H1 (cell line): ENCODE results near the gene ETNPPL. TPM values are rescaled to one million over a fixed set of nuclear protein-coding genes. Genes with fewer than 3 reads are reported as not detected.

Experiments
- CTCF ChIA-PET: fragments of 300-600 bp; sonication (Branson Sonifier 250); formaldehyde crosslinking; loops from one replicate; lab custom pipeline; 2021; ENCODE audit not compliant: partially characterized antibody; lab: Charles Lee
- POLR2A ChIA-PET: fragments of 300-600 bp; sonication (Branson Sonifier 250); formaldehyde crosslinking; loops from one replicate; lab custom pipeline; 2021; ENCODE audit warnings: inconsistent platforms; ENCODE audit not compliant: partially characterized antibody; lab: Charles Lee
- DNase-seq, 2 experiments: peaks; one replicate each; pipeline versions ENCODE4 v3.0.0 to v3.0.0-alpha.2; 2010 to 2022; ENCODE audit warnings: low spot score in 2 of 2, low read depth in 1 of 2, mixed read lengths in 1 of 2
- FAIRE-seq: peaks from 2 replicates; lab custom pipeline; 2011; peaks lifted over from hg19 to GRCh38; lab: Jason Lieb, UNC
- H2AFZ ChIP-seq: 2 replicates; pipeline ENCODE4 v1.8.1; 2012; ENCODE audit warnings: low read length, inconsistent platforms
- H2AK5ac ChIP-seq: 2 replicates; pipeline ENCODE4 v1.6.1; 2013; ENCODE audit warnings: low read depth, low read length
- H2BK120ac ChIP-seq: replicated peaks from 2 replicates; pipeline ENCODE3; 2013; ENCODE audit warnings: low read depth, low read length, inconsistent platforms
- H2BK12ac ChIP-seq: 2 replicates; pipeline ENCODE4 v1.6.1; 2013; ENCODE audit warnings: low read depth, low read length
- H2BK15ac ChIP-seq: 2 replicates; pipeline ENCODE4 v1.6.1; 2013; ENCODE audit warnings: low read length
- H2BK20ac ChIP-seq: 2 replicates; pipeline ENCODE4 v1.6.1; 2013; ENCODE audit warnings: low read length
- H2BK5ac ChIP-seq: 2 replicates; pipeline ENCODE4 v1.6.1; 2013; ENCODE audit warnings: low read depth, low read length
- H3K14ac ChIP-seq: 2 replicates; pipeline ENCODE4 v1.6.1; 2013; ENCODE audit warnings: inconsistent platforms; ENCODE audit not compliant: insufficient read length
- H3K18ac ChIP-seq: 2 replicates; pipeline ENCODE4 v1.6.1; 2013; ENCODE audit warnings: low read length; ENCODE audit errors: extremely low read depth
- H3K23ac ChIP-seq: 2 replicates; pipeline ENCODE4 v1.6.1; 2013; ENCODE audit warnings: inconsistent platforms; ENCODE audit not compliant: insufficient read length
- H3K23me2 ChIP-seq: 2 replicates; pipeline ENCODE4 v1.6.1; 2013; ENCODE audit warnings: low read depth, low read length
- H3K27ac ChIP-seq: 2 replicates; pipeline ENCODE4 v1.6.1; 2011; ENCODE audit warnings: low read depth, low read length, inconsistent platforms
- H3K27me3 ChIP-seq, 4 experiments: replicated peaks in 1 of 4; 1 replicate in 1 of 4; 2 replicates in 3 of 4; pipeline versions ENCODE4 v1.6.1 to v1.8.1; 2011 to 2013; ENCODE audit warnings: low read length in 3 of 4, mild to moderate bottlenecking in 3 of 4, inconsistent platforms in 2 of 4, mixed read lengths in 2 of 4, moderate library complexity in 1 of 4; ENCODE audit not compliant: control insufficient read depth in 3 of 4, insufficient read depth in 3 of 4; ENCODE audit errors: extremely low read depth in 1 of 4
- H3K36me3 ChIP-seq, 4 experiments: 2 replicates each; pipeline versions ENCODE4 v1.6.1 to v1.8.1; 2011 to 2013; ENCODE audit warnings: mild to moderate bottlenecking in 4 of 4, low read length in 3 of 4, moderate library complexity in 2 of 4, control low read depth in 1 of 4, inconsistent platforms in 1 of 4; ENCODE audit not compliant: insufficient read depth in 4 of 4, control insufficient read depth in 2 of 4
- H3K4ac ChIP-seq: replicated peaks from 2 replicates; pipeline ENCODE3; 2013; ENCODE audit warnings: low read length, low read depth, mixed read lengths, inconsistent platforms; ENCODE audit not compliant: insufficient read length
- H3K4me1 ChIP-seq, 4 experiments: replicated peaks in 1 of 4; 1 replicate in 1 of 4; 2 replicates in 3 of 4; pipeline versions ENCODE4 v1.6.1 to v1.8.1; 2011 to 2013; ENCODE audit warnings: low read length in 3 of 4, inconsistent platforms in 2 of 4, mixed read lengths in 1 of 4; ENCODE audit not compliant: insufficient read depth in 4 of 4, control insufficient read depth in 3 of 4
- H3K4me2 ChIP-seq, 2 experiments: 2 replicates each; pipeline versions ENCODE4 v1.6.1 to v1.8.1; 2011 to 2013; ENCODE audit warnings: low read depth in 2 of 2, low read length in 2 of 2, control low read depth in 1 of 2, inconsistent platforms in 1 of 2, mild to moderate bottlenecking in 1 of 2; ENCODE audit not compliant: insufficient read depth in 1 of 2
- H3K4me3 ChIP-seq, 4 experiments: fragments of 200-600, 300-600 bp in 1 of 4; sonication (generic), shearing (Covaris generic), sonication (Bioruptor Twin) in 1 of 4; 2 replicates each; pipeline versions ENCODE4 v1.5.1 to v1.8.1; 2011 to 2016; ENCODE audit warnings: low read length in 4 of 4, low read depth in 3 of 4, control low read depth in 2 of 4, inconsistent platforms in 2 of 4, mild to moderate bottlenecking in 2 of 4, mixed read lengths in 1 of 4, moderate library complexity in 1 of 4; ENCODE audit not compliant: insufficient read depth in 2 of 4; ENCODE audit errors: extremely low read depth in 1 of 4
- H3K56ac ChIP-seq: replicated peaks from 2 replicates; pipeline ENCODE3; 2013; ENCODE audit warnings: low read depth, mild to moderate bottlenecking, mixed read lengths, low read length, inconsistent platforms; ENCODE audit not compliant: insufficient read length
- H3K79me1 ChIP-seq: 2 replicates; pipeline ENCODE4 v1.6.1; 2013; ENCODE audit warnings: low read depth, low read length, control low read depth
- H3K79me2 ChIP-seq, 2 experiments: 2 replicates each; pipeline versions ENCODE4 v1.6.1 to v1.8.1; 2012 to 2013; ENCODE audit warnings: low read length in 2 of 2, mild to moderate bottlenecking in 2 of 2, inconsistent platforms in 1 of 2; ENCODE audit not compliant: insufficient read depth in 2 of 2, control insufficient read depth in 1 of 2
- H3K9ac ChIP-seq, 4 experiments: replicated peaks in 1 of 4; 1 replicate in 1 of 4; 2 replicates in 3 of 4; pipeline versions ENCODE4 v1.6.1 to v1.8.1; 2011 to 2013; ENCODE audit warnings: low read depth in 3 of 4, low read length in 3 of 4, control low read depth in 2 of 4, mild to moderate bottlenecking in 2 of 4, moderate library complexity in 2 of 4, inconsistent platforms in 1 of 4; ENCODE audit errors: extremely low read depth in 1 of 4
- H3K9me3 ChIP-seq, 2 experiments: 2 replicates each; pipeline versions ENCODE4 v1.6.1 to v1.8.1; 2012 to 2013; ENCODE audit warnings: mild to moderate bottlenecking in 2 of 2, moderate library complexity in 2 of 2, control low read depth in 1 of 2, inconsistent platforms in 1 of 2, low read depth in 1 of 2, low read length in 1 of 2, mixed read lengths in 1 of 2; ENCODE audit not compliant: insufficient read depth in 2 of 2
- H4K20me1 ChIP-seq, 2 experiments: replicated peaks in 1 of 2; 2 replicates each; pipeline versions ENCODE3 to v1.8.1; 2011 to 2013; ENCODE audit warnings: inconsistent platforms in 2 of 2, low read length in 2 of 2, mild to moderate bottlenecking in 1 of 2; ENCODE audit not compliant: insufficient read depth in 2 of 2, control insufficient read depth in 1 of 2
- H4K5ac ChIP-seq: 2 replicates; pipeline ENCODE4 v1.6.1; 2013; ENCODE audit warnings: low read length, low read depth, mixed read lengths, inconsistent platforms; ENCODE audit not compliant: insufficient read length
- H4K8ac ChIP-seq: 2 replicates; pipeline ENCODE4 v1.8.0; 2013; ENCODE audit warnings: mild to moderate bottlenecking, moderate library complexity, low read length, inconsistent platforms; ENCODE audit not compliant: insufficient read depth; ENCODE audit errors: extremely low read depth
- H4K91ac ChIP-seq: replicated peaks from 2 replicates; pipeline ENCODE3; 2013; ENCODE audit warnings: low read length, mixed read lengths, inconsistent platforms; ENCODE audit not compliant: insufficient read length
- ATF3 ChIP-seq: IDR thresholded peaks from 2 replicates; pipeline ENCODE4 v1.6.1; 2011; ENCODE audit warnings: low read depth, mild to moderate bottlenecking, low read length; ENCODE audit not compliant: insufficient read depth
- BCL11A ChIP-seq, 2 experiments: IDR thresholded peaks; one replicate each; pipeline ENCODE4 v1.6.1; 2011; ENCODE audit warnings: low read depth in 2 of 2, low read length in 2 of 2, mild to moderate bottlenecking in 2 of 2
- KDM4A ChIP-seq: IDR thresholded peaks from one replicate; pipeline ENCODE4 v1.7.1; 2012; ENCODE audit warnings: low read depth, mild to moderate bottlenecking, moderate library complexity, low read length, inconsistent platforms; ENCODE audit not compliant: severe bottlenecking
- SAP30 ChIP-seq: fragments of 300-600 bp; sonication (generic); IDR thresholded peaks from 2 replicates; pipeline ENCODE4 v1.7.1; 2012; ENCODE audit warnings: low read length, moderate library complexity, mild to moderate bottlenecking, inconsistent platforms; ENCODE audit not compliant: insufficient read depth, insufficient replicate concordance
- SIRT6 ChIP-seq: IDR thresholded peaks from one replicate; pipeline ENCODE4 v1.7.1; 2012; ENCODE audit warnings: low read length, inconsistent platforms
- SUZ12 ChIP-seq: fragments of 200-600 bp; sonication (generic); IDR thresholded peaks from 2 replicates; pipeline ENCODE4 v1.6.1; 2012; ENCODE audit warnings: mild to moderate bottlenecking, inconsistent platforms, low read length, moderate library complexity, mixed read lengths
- TBP ChIP-seq: IDR thresholded peaks from 2 replicates; pipeline ENCODE4 v1.6.1; 2011; ENCODE audit warnings: low read depth, low read length, improper control_type of control experiment
- WGBS, 2 experiments: shearing (Covaris generic) in 1 of 2; methylation state at CpG; one replicate each; pipeline versions ENCODE4 v1.1.6 to v1.1.7; 2013 to 2015; ENCODE audit warnings: low lambda C conversion rate in 2 of 2, mixed read lengths in 2 of 2, inconsistent platforms in 1 of 2, low coverage in 1 of 2, missing lambda C conversion rate in 1 of 2; ENCODE audit not compliant: insufficient replicate concordance in 2 of 2, insufficient coverage in 1 of 2, insufficient read length in 1 of 2; ENCODE audit errors: extremely low coverage in 1 of 2, missing lambda C conversion rate in 1 of 2; 5-methylcytosine and 5-hydroxymethylcytosine counted together
- polyA plus RNA-seq, 7 experiments: library from polyadenylated mRNA; depleted of rRNA in 3 of 7; stranded (reverse) in 5 of 7; unstranded in 2 of 7; fragments of >200 nt in 5 of 7; fragments of 200-250 nt in 2 of 7; gene quantifications; 1 replicate in 5 of 7; 2 replicates in 1 of 7; 4 replicates in 1 of 7; pipeline versions ENCODE4 v1.2.1 to v1.2.3, GENCODE V29; 2011 to 2013; ENCODE audit warnings: missing spikeins in 2 of 7, mixed read lengths in 2 of 7
- total RNA-seq: library from RNA; stranded (reverse); fragmentation: NEBNext Ultra II Directional; extraction: Animal tissue kit (Norgen Biotek cat#: 25700); gene quantifications from 2 replicates; pipeline ENCODE4 v1.2.1, GENCODE V29; 2021

Gene ETNPPL
- total and polyA plus RNA-seq, 2 of the 8 experiments (the other 6 are each of a cell fraction or from before 2014, with no cell fraction given): 0.80 to 2.5 TPM

GRCh38 chr4:108783665-108784463 is 21.0 kb upstream of the ETNPPL start:
- ChIA-PET CTCF (interaction anchor here (0.5 to 1.2 kb wide), 5 partner anchors 8 to 36 kb away, joined by 3 to 4 read pairs (median 4); no protein-coding TSS in a partner anchor), POLR2A (no interaction called here)
- Histone ChIP-seq H3K79me2 (no peaks in the 10 kb centered on the region), H3K4ac (no peak overlapping the region), H2BK120ac (no peak overlapping the region), H3K14ac (no peak overlapping the region), H2AK5ac (no peak overlapping the region), H3K79me1 (no peaks in the 10 kb centered on the region), H2BK5ac (no peak overlapping the region), H3K4me2 (no peak overlapping the region), H2BK15ac (no peak overlapping the region), H3K9ac (no peak overlapping the region), H3K27me3 (no peaks in the 10 kb centered on the region), H4K20me1 (no peaks in the 10 kb centered on the region), H3K4me3 (no peak overlapping the region), H3K9me3 (no peaks in the 10 kb centered on the region), H2BK12ac (no peak overlapping the region), H2AFZ (no peak overlapping the region), H3K23me2 (no peaks in the 10 kb centered on the region; the same call in 1 of the 2 replicates), H3K36me3 (no peaks in the 10 kb centered on the region), H3K27ac (no peak overlapping the region), H3K56ac (no peak overlapping the region), H4K5ac (no peak overlapping the region), H3K23ac (no peak overlapping the region), H3K4me1 (peaks cover 0 to 4% (median 0%) of the 10 kb centered on the region in 4 experiments; a peak in 2 of 7 replicates), H4K91ac (no peak overlapping the region), H2BK20ac (no peak overlapping the region), H4K8ac (no peak overlapping the region), H3K18ac (no peak overlapping the region)
- FAIRE-seq (no peak), DNase-seq (no peak)
- TF ChIP-seq SAP30 (no peak), SUZ12 (no peak), SIRT6 (no peak), BCL11A (IDR thresholded peaks at IDR 0.05; ENCODE audit: low read depth in 2 of 2, low read length in 2 of 2) (no peak), TBP (no peak), KDM4A (no peak), ATF3 (no peak)
- WGBS, 2 experiments: 69% methylated on average over 3 of the region's 3 CpGs; no CpG with 5 or more reads in 1 of the 2 experiments
